ENCODE results near the gene MFN2.

The MFN2 gene

GRCh38 chr1:11960276-11960675 lies 20.0 kb upstream of the MFN2 start:
- DNase-seq (ENCODE audit: low read depth in 2 of 2), result no peak

- no peak for DNase-seq (ENCODE audit: low read depth in 2 of 2)
These were observed 19.5 kb upstream of the MFN2 start for GRCh38 chr1:11960715-11961114.

- DNase-seq (ENCODE audit: low read depth in 2 of 2), result no peak
These were observed 19.0 kb upstream of the MFN2 start for GRCh38 chr1:11961230-11961629.

- no peak for DNase-seq (ENCODE audit: low read depth in 2 of 2)
These were observed 16.6 kb upstream of the MFN2 start for GRCh38 chr1:11963622-11964021.

GRCh38 chr1:11964656-11965055 lies 15.6 kb upstream of the MFN2 start:
- no peak for DNase-seq (ENCODE audit: low read depth in 2 of 2)

GRCh38 chr1:11967028-11967547 lies 13.2 kb upstream of the MFN2 start:
- no peak for DNase-seq (ENCODE audit: low read depth in 2 of 2)

- DNase-seq (ENCODE audit: low read depth in 2 of 2), result no peak
These were observed 9.6 kb upstream of the MFN2 start for GRCh38 chr1:11970441-11971185.

GRCh38 chr1:11977625-11978024 lies 2.6 kb upstream of the MFN2 start:
- no peak for DNase-seq (ENCODE audit: low read depth in 2 of 2)

- no peak for DNase-seq (ENCODE audit: low read depth in 2 of 2)
These were observed 1.9 kb upstream of the MFN2 start for GRCh38 chr1:11978301-11978700.

- DNase-seq (ENCODE audit: low read depth in 2 of 2), result no peak
These were observed 1.0 kb upstream of the MFN2 start for GRCh38 chr1:11979028-11979850.

- DNase-seq (ENCODE audit: low read depth in 2 of 2), result no peak
These were observed 380 bp downstream of the MFN2 start for GRCh38 chr1:11980676-11980972.

GRCh38 chr1:11981378-11982009 lies 1.2 kb downstream of the MFN2 start:
- DNase-seq (ENCODE audit: low read depth in 2 of 2), result no peak

- no peak for DNase-seq (ENCODE audit: low read depth in 2 of 2)
These were observed 1.8 kb downstream of the MFN2 start for GRCh38 chr1:11982010-11982392.

GRCh38 chr1:11984121-11984520 lies 3.9 kb downstream of the MFN2 start:
- DNase-seq (ENCODE audit: low read depth in 2 of 2), result no peak

- no peak for DNase-seq (ENCODE audit: low read depth in 2 of 2)
These were observed 4.3 kb downstream of the MFN2 start for GRCh38 chr1:11984576-11984975.

GRCh38 chr1:11985171-11985570 lies 4.9 kb downstream of the MFN2 start:
- DNase-seq (ENCODE audit: low read depth in 2 of 2), result no peak

- DNase-seq (ENCODE audit: low read depth in 2 of 2), result no peak
These were observed 5.6 kb downstream of the MFN2 start for GRCh38 chr1:11985851-11986250.

GRCh38 chr1:11989669-11990068 lies 9.4 kb downstream of the MFN2 start:
- DNase-seq (ENCODE audit: low read depth in 2 of 2), result no peak

GRCh38 chr1:11990303-11991032 lies 10.2 kb downstream of the MFN2 start:
- DNase-seq (ENCODE audit: low read depth in 2 of 2), result no peak

GRCh38 chr1:11991969-11992676 lies 11.9 kb downstream of the MFN2 start:
- DNase-seq (ENCODE audit: low read depth in 2 of 2), result no peak

GRCh38 chr1:11997081-11997850 lies 17.0 kb downstream of the MFN2 start:
- DNase-seq (ENCODE audit: low read depth in 2 of 2), result no peak
